Osteoblast (primary cell): ENCODE results near the gene ATG4B. TPM values are rescaled to one million over a fixed set of nuclear protein-coding genes. Genes with fewer than 3 reads are reported as not detected.

ENCODE experiments used
- DNase-seq: peaks from one replicate; pipeline ENCODE4 v3.0.0; 2011; ENCODE audit warnings: low spot score, mixed read lengths; ENCODE audit not compliant: insufficient read length; ENCODE audit errors: missing footprints
- H2AFZ ChIP-seq: 2 replicates; pipeline ENCODE4 v1.6.0; 2011; ENCODE audit warnings: mild to moderate bottlenecking, low read length
- H3K27ac ChIP-seq: 2 replicates; pipeline ENCODE4 v1.5.1; 2011; ENCODE audit warnings: mild to moderate bottlenecking, low read depth, low read length, moderate library complexity
- H3K27me3 ChIP-seq: 2 replicates; pipeline ENCODE4 v1.6.0; 2012; ENCODE audit warnings: mild to moderate bottlenecking, control low read depth, inconsistent platforms, low read length, moderate library complexity; ENCODE audit not compliant: insufficient read depth
- H3K36me3 ChIP-seq: 2 replicates; pipeline ENCODE4 v1.5.1; 2011; ENCODE audit warnings: mild to moderate bottlenecking, low read length, control low read depth, moderate library complexity; ENCODE audit not compliant: insufficient read depth
- H3K4me1 ChIP-seq: 2 replicates; pipeline ENCODE4 v1.5.1; 2011; ENCODE audit warnings: mild to moderate bottlenecking, low read length, control low read depth, moderate library complexity; ENCODE audit not compliant: insufficient read depth
- H3K4me2 ChIP-seq: 2 replicates; pipeline ENCODE4 v1.6.0; 2011; ENCODE audit warnings: mild to moderate bottlenecking, low read length; ENCODE audit not compliant: insufficient read depth
- H3K4me3 ChIP-seq: fragments of 200-600 bp; sonication (generic); 3 replicates; pipeline ENCODE4 v1.5.1; 2012; ENCODE audit warnings: mild to moderate bottlenecking, low read length, inconsistent platforms; ENCODE audit not compliant: insufficient read depth
- H3K79me2 ChIP-seq: 2 replicates; pipeline ENCODE4 v1.6.0; 2012; ENCODE audit warnings: mild to moderate bottlenecking, low read length, control low read depth, inconsistent platforms; ENCODE audit not compliant: insufficient read depth
- H3K9me3 ChIP-seq: 2 replicates; pipeline ENCODE4 v1.5.1; 2011; ENCODE audit warnings: low read depth, low read length, control low read depth
- H4K20me1 ChIP-seq: 2 replicates; pipeline ENCODE4 v1.6.0; 2012; ENCODE audit warnings: mild to moderate bottlenecking, low read length, control low read depth; ENCODE audit not compliant: insufficient read depth
- CTCF ChIP-seq: IDR thresholded peaks from 2 replicates; pipeline ENCODE4 v1.5.1; 2011; ENCODE audit warnings: mild to moderate bottlenecking, low read depth, low read length, moderate library complexity; ENCODE audit errors: extremely low read depth
- total RNA-seq: library from RNA; depleted of rRNA; stranded (reverse); fragments of >200 nt; gene quantifications from 2 replicates; pipeline ENCODE4 v1.2.3, GENCODE V29; 2012

ATG4B gene
- total RNA-seq, 1 donor = 42.7 TPM

GRCh38 chr2:241706537-241706936, 69.0 kb downstream of the ATG4B start:
- Histone ChIP-seq H2AFZ (no peak overlapping the region), H3K79me2 (peaks cover 19% of the 10 kb centered on the region), H3K4me2 (no peak overlapping the region), H3K36me3 (peaks cover 42% of the 10 kb centered on the region), H3K9me3 (no peaks in the 10 kb centered on the region), H3K27me3 (no peaks in the 10 kb centered on the region), H3K4me1 (peaks cover 9% of the 10 kb centered on the region), H3K4me3 (no peak overlapping the region), H3K27ac (no peak overlapping the region), H4K20me1 (peaks cover 10% of the 10 kb centered on the region)
- no peak for DNase-seq
- no peak for TF ChIP-seq CTCF

- Histone ChIP-seq H3K4me1 (no peaks in the 10 kb centered on the region), H4K20me1 (no peaks in the 10 kb centered on the region), H3K79me2 (peaks cover 3% of the 10 kb centered on the region), H3K27ac (no peak overlapping the region), H2AFZ (no peak overlapping the region), H3K36me3 (peaks cover 58% of the 10 kb centered on the region), H3K4me3 (no peak overlapping the region), H3K27me3 (no peaks in the 10 kb centered on the region), H3K4me2 (no peak overlapping the region), H3K9me3 (no peaks in the 10 kb centered on the region)
- TF ChIP-seq CTCF = no peak
- no peak for DNase-seq
Measured at GRCh38 chr2:241708879-241709278, 71.4 kb downstream of the ATG4B start.

- Histone ChIP-seq H4K20me1 (no peaks in the 10 kb centered on the region), H3K36me3 (peaks cover 41% of the 10 kb centered on the region), H3K4me3 (no peak overlapping the region), H3K27me3 (no peaks in the 10 kb centered on the region), H2AFZ (no peak overlapping the region), H3K4me2 (no peak overlapping the region), H3K79me2 (no peaks in the 10 kb centered on the region), H3K4me1 (no peaks in the 10 kb centered on the region), H3K27ac (no peak overlapping the region), H3K9me3 (peaks cover 6% of the 10 kb centered on the region)
- no peak for TF ChIP-seq CTCF
- DNase-seq = peak; percentile 49
Measured at GRCh38 chr2:241719093-241719492, 81.6 kb downstream of the ATG4B start.

- TF ChIP-seq CTCF = no peak
- H3K27me3 ChIP-seq = no peaks in the 10 kb centered on the region
- H3K4me2 ChIP-seq = no peak overlapping the region
- no peaks in the 10 kb centered on the region for H4K20me1 ChIP-seq
- peak; percentile 70 for DNase-seq
- no peak overlapping the region for H2AFZ ChIP-seq
- peaks cover 6% of the 10 kb centered on the region for H3K9me3 ChIP-seq
- H3K79me2 ChIP-seq = no peaks in the 10 kb centered on the region
- H3K27ac ChIP-seq = no peak overlapping the region
- no peaks in the 10 kb centered on the region for H3K4me1 ChIP-seq
- no peak overlapping the region for H3K4me3 ChIP-seq
- peaks cover 41% of the 10 kb centered on the region for H3K36me3 ChIP-seq
Measured at GRCh38 chr2:241720099-241720498, 82.6 kb downstream of the ATG4B start.
